Neural cell (in vitro differentiated cells): ENCODE data around the gene RUNX3.

Experiments used
- EZH2 ChIP-seq: fragments of 200-600, 300-800 bp; shearing (Covaris generic), sonication (generic); IDR thresholded peaks from 2 replicates; pipeline ENCODE4 v1.6.1; 2014; ENCODE audit warnings: antibody characterized with exemption, low read length, borderline replicate concordance, mild to moderate bottlenecking; ENCODE audit not compliant: insufficient read depth, poor library complexity, severe bottlenecking
- SMC3 ChIP-seq: fragments of 450-650 bp; conservative IDR thresholded peaks from 2 replicates; pipeline ENCODE4 v1.6.1; 2014; ENCODE audit warnings: antibody characterized with exemption, mild to moderate bottlenecking, moderate library complexity; ENCODE audit not compliant: poor library complexity

GRCh38 chr1:24921938-24922662 is 8.0 kb downstream of the RUNX3 start:
- TF ChIP-seq SMC3, result no peak
- TF ChIP-seq EZH2, result no peak
